Muscle layer of duodenum (tissue), 2 donors: Measurements from ENCODE around the gene BLNK.

Experiments used
- H3K27ac ChIP-seq: one replicate; pipeline ENCODE4 v1.7.0; 2013; ENCODE audit warnings: mild to moderate bottlenecking, low read length
- H3K27me3 ChIP-seq: one replicate; pipeline ENCODE4 v1.7.0; 2013; ENCODE audit warnings: low read depth, mild to moderate bottlenecking, control low read depth, low read length
- H3K36me3 ChIP-seq, 2 donors: one replicate each; pipeline ENCODE4 v1.7.0; 2013; ENCODE audit warnings: low read length in 2 of 2, control low read depth in 1 of 2, mild to moderate bottlenecking in 1 of 2; ENCODE audit not compliant: insufficient read depth in 2 of 2, control insufficient read depth in 1 of 2
- H3K4me1 ChIP-seq, 2 donors: one replicate each; pipeline ENCODE4 v1.7.0; 2013; ENCODE audit warnings: low read length in 2 of 2, mild to moderate bottlenecking in 2 of 2, control low read depth in 1 of 2, moderate library complexity in 1 of 2; ENCODE audit not compliant: insufficient read depth in 2 of 2, control insufficient read depth in 1 of 2
- H3K4me3 ChIP-seq, 2 donors: one replicate each; pipeline ENCODE4 v1.7.0; 2013; ENCODE audit warnings: low read length in 2 of 2, low read depth in 1 of 2, mild to moderate bottlenecking in 1 of 2
- H3K9me3 ChIP-seq, 2 donors: one replicate each; pipeline ENCODE4 v1.7.0; 2013; ENCODE audit warnings: low read length in 2 of 2, control low read depth in 1 of 2, mild to moderate bottlenecking in 1 of 2; ENCODE audit not compliant: control insufficient read depth in 1 of 2
- donor health status: healthy.

Gene BLNK

GRCh38 chr10:96188421-96188820 lies 82.9 kb downstream of the BLNK start:
- Histone ChIP-seq H3K27ac (no peak overlapping the region), H3K36me3 (no peaks in the 10 kb centered on the region), H3K27me3 (no peaks in the 10 kb centered on the region), H3K9me3 (no peaks in the 10 kb centered on the region), H3K4me3 (no peak overlapping the region), H3K4me1 (no peaks in the 10 kb centered on the region)

- H3K27ac ChIP-seq: no peak overlapping the region
- H3K4me3 ChIP-seq: no peak overlapping the region
- H3K4me1 ChIP-seq: no peaks in the 10 kb centered on the region
- no peaks in the 10 kb centered on the region for H3K36me3 ChIP-seq
- no peaks in the 10 kb centered on the region for H3K27me3 ChIP-seq
- H3K9me3 ChIP-seq: peaks cover 7 to 23% of the 10 kb centered on the region in 2 donors
Observed at GRCh38 chr10:96176985-96177384, 94.4 kb downstream of the BLNK start.

- Histone ChIP-seq H3K27ac (no peak overlapping the region), H3K4me3 (no peak overlapping the region), H3K9me3 (peaks cover 27 to 37% of the 10 kb centered on the region in 2 donors), H3K4me1 (no peaks in the 10 kb centered on the region), H3K27me3 (no peaks in the 10 kb centered on the region), H3K36me3 (no peaks in the 10 kb centered on the region)
Observed at GRCh38 chr10:96172666-96173065, 98.7 kb downstream of the BLNK start.

- H3K36me3 ChIP-seq: peaks cover 0 to 5% of the 10 kb centered on the region in 2 donors
- H3K4me3 ChIP-seq: no peak overlapping the region
- no peaks in the 10 kb centered on the region for H3K4me1 ChIP-seq
- no peaks in the 10 kb centered on the region for H3K27me3 ChIP-seq
- H3K27ac ChIP-seq: no peak overlapping the region
- peaks cover 31 to 37% of the 10 kb centered on the region in 2 donors for H3K9me3 ChIP-seq
Observed at GRCh38 chr10:96170230-96170629, 101.1 kb downstream of the BLNK start.

GRCh38 chr10:96168546-96168945 lies 102.8 kb downstream of the BLNK start:
- Histone ChIP-seq H3K9me3 (peaks cover 28 to 37% of the 10 kb centered on the region in 2 donors), H3K36me3 (peaks cover 0 to 5% of the 10 kb centered on the region in 2 donors), H3K4me1 (no peaks in the 10 kb centered on the region), H3K4me3 (no peak overlapping the region), H3K27me3 (no peaks in the 10 kb centered on the region), H3K27ac (no peak overlapping the region)

- Histone ChIP-seq H3K36me3 (peaks cover 0 to 5% of the 10 kb centered on the region in 2 donors), H3K27me3 (no peaks in the 10 kb centered on the region), H3K27ac (no peak overlapping the region), H3K4me1 (no peaks in the 10 kb centered on the region), H3K9me3 (peaks cover 25 to 28% of the 10 kb centered on the region in 2 donors), H3K4me3 (no peak overlapping the region)
Observed at GRCh38 chr10:96165726-96166125, 105.6 kb downstream of the BLNK start.

- Histone ChIP-seq H3K9me3 (no peaks in the 10 kb centered on the region), H3K27me3 (no peaks in the 10 kb centered on the region), H3K4me3 (no peak overlapping the region), H3K36me3 (peaks cover 41 to 81% of the 10 kb centered on the region in 2 donors), H3K4me1 (no peaks in the 10 kb centered on the region), H3K27ac (no peak overlapping the region)
Observed at GRCh38 chr10:96153070-96153469, 118.3 kb downstream of the BLNK start.

- no peaks in the 10 kb centered on the region for H3K4me1 ChIP-seq
- H3K27me3 ChIP-seq: no peaks in the 10 kb centered on the region
- no peaks in the 10 kb centered on the region for H3K9me3 ChIP-seq
- no peak overlapping the region for H3K27ac ChIP-seq
- H3K4me3 ChIP-seq: no peak overlapping the region
- peaks cover 38 to 80% of the 10 kb centered on the region in 2 donors for H3K36me3 ChIP-seq
Observed at GRCh38 chr10:96152437-96152836, 118.9 kb downstream of the BLNK start.
